NCI-H1417 (cell line): ENCODE measurements around the gene KDELR3.
A peak's percentile ranks its signal among the peaks of the same experiment; 100 is the strongest.

Experiments
- DNase-seq, 3 experiments: peaks; one replicate each; lab custom pipeline; 2025; lab: John Stamatoyannopoulos, UW

The KDELR3 gene

GRCh38 chr22:38437416-38437815, 30.5 kb upstream of the KDELR3 start:
- DNase-seq, result no peak

GRCh38 chr22:38440747-38441350, 27.0 kb upstream of the KDELR3 start:
- no peak for DNase-seq

GRCh38 chr22:38441620-38442287, 26.1 kb upstream of the KDELR3 start:
- no peak for DNase-seq

DNA sequence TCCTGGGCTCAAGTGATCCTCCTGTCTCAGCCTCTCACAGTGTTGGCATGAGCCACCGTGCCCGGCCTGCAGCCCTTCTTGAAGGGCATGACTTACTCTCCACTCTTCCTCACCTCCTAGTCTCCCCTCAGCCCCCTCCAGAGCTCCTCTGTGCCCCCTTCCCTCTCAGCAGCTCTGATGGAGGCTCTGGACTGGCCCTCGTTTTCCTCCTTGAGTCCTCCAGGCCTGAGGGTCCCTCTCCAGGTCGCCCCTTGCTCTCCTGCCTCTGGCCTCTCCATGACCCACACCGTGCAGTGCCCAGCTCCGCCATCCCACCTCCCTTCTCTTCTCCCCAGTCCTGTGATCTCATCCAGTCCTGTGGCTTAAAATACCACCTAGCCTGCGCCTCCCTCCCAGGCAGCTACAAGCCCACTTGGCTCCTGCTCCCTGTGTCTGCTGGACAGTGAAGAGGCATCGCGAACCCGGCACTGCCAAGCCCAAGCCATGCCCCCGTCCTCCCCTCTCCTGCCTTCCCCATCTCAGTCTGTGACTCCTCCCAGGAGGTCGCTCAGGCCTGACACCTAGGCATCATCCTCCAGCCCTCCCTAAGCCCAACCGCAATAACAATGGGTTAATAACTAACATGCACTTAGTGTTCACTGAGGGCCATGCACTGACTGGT, 24.8 kb upstream of the KDELR3 start:
- DNase-seq, result no peak

GRCh38 chr22:38443628-38444521, 24.0 kb upstream of the KDELR3 start:
- DNase-seq, result no peak

DNA sequence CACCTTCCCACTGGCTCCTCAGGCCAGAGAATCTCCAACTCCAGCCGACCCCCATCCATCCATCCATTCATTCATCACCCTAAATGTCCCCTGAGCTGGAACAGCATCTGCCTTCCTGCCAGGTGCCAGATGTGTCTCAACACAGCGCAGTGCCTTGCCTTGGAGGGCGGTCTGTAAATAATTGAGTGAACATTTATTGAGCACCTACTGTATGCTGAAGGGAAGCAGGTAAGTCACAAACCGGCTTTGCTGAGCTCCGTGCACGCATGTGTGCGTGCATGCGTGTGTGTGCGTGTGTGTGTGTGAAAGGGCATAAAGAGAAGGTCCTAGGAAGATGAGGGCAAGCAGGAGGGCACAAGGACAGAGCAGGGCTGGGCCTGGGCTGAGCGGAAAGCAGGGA, 23.1 kb upstream of the KDELR3 start:
- DNase-seq, result no peak

DNA sequence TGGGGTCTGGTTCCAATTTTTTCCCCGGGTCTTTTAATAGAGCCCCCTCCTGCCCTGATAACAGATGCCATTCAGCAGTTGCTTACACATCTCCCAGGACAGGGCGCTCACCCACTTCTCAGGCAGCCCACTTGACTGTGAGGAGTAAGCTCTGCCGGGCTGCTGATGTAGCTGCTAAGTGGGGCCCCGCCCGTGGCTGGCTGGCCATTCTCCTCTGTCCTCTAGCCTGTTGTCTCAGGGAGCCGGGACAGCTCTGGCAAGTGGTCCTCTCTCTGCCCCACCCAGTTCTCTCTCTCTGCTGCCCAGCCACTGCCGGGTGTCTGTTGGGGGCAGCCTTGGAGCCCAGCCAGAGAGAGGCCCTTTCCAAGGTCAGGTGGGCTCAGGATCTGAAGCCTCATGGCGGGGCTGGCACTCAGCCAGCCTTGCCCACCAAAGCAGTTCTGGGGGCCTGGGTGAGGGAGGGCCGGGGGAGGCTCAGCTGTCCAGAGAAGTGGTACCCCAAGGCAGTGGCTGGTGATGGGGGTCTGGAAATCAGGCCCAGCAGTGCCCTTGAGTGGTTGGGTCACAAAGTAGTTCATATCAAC, 21.8 kb upstream of the KDELR3 start:
- DNase-seq, result no peak

DNA sequence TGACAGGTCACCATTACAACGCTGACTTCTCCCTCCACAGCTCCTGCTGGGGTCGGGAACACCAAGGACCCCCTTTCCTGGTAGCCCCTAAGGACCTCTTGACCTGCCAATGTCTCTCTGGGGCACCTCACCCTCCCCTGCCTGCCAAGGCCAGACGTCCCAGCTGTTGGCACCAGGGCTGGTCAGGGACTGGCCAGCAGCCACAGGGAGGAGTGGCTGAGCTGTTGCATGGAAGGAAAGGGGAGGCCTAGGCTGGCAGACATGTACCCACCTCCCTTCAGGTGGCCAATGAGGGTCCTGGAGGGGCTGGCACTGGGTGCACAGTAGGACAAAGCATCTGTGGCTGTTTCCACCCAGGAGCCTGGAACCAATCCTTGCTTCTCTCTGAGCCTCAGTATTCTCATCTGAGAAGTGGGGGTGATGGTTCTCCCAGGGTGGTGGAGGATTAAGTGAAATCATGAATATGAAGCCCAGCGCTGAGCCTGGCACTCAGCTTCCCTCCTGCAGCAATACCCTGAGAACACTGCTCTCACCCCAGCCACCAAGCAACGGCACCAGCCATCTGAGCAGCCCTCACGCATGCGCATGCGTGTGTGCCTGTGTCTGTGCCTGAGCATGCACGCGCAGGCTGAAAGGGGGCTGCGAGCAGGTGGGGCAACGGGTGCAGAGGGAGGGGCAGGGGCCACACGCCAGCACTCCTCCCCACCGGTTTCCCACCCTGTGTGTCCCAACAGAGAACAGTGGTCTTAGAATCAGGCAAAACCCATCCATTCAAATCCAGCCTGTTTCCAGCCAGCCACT, 18.8 kb upstream of the KDELR3 start:
- DNase-seq, result no peak

DNA sequence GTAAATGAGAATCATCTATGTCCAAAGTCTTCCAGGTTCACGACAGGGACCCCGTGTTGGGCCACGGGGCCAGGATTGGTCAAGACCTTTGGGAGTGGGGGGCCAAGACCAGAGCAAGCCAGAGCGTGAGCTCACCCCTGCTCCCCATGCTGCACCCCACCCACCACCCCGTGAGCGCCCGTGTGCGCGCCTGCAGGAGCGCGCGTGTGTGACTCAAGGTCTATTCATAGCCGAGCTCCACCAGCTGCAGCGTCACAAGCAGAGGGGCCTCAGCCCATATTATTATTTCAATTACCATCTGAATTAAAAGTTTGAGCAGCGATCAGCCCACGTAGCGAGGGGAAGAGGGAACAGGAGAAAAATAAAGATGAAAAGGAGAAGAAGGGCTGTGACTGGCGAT, 18.1 kb upstream of the KDELR3 start:
- DNase-seq, result no peak

DNA sequence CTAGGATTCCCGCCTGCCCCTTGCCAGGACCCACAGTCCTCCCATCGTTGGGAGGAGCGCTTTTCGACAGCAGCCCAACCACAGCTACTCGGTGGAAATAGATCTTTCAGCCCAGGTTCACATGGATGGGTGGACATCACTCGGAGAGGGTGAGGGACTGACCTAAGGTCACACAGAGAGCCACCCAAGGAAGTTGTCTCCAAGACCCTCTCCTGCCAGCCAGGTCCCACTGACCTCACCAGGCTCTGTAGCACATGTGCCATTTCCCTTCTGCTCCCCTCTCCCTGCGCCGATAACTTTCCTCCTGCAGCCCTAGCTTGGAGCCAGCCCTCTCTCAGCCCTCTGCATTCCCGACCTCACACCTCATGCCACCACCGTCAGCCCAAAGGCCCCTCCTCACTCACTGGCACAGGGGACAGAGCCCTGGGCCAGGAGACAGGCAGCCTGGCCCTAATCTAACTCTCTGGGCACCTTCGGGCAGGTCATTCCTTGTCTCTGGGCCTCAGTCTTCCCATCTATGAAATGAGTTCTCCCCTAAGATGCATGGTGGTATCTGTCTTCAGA, 17.6 kb upstream of the KDELR3 start:
- no peak for DNase-seq

DNA sequence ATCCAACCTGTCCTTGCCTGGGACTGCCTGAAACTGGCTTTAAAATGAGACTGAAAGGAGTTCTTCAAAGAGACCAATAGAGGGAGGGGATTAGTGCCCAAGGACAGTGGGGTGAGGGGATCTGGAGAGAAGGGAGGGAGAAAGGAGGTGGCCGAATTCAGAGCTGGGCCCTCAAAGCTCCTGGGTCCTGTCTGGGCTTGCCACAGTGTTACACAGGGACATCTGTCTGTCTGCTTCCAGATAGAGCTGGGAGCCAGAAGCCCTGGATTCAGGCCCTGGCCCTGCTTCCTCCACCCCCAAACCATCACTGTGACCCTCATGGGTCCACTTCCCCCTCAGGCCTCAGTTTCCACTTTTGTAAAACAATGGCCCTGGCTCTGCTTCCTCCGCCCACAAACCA, 16.5 kb upstream of the KDELR3 start:
- DNase-seq, result no peak

GRCh38 chr22:38451864-38452263, 16.0 kb upstream of the KDELR3 start:
- DNase-seq, result no peak

DNA sequence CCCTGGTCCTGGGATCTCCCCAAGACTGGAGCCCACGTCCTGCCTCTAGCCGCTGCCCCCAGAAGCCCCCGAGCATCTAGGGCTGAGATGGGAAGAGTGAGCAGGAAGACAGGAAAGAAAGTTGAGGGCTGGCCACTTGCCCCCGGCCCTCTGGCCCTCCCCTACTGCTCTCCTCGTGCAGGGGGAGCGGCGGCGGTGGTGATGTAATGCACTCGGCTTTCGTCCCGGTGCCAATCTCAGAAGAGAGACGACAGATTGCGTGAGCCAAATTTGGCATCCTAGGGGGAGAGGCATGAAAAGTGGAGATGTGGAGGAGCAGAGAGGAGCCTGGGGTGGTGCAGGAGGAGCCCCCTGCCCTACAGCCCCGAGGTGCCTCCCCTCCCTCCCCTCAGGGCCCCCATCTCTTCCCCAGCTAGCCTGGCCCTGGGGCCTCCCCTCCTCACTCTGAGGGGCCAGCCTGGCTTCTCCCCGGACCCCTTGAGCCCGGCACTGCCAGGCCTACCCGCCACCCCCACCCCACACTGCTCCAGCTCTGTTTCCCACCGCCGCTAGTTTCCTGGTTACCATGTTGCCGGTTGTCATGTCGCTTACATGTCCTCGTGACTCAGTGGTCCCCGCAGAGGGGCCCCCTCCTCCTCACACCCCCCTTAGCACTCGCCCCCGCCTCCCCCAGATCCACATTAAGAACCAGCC, 15.4 kb upstream of the KDELR3 start:
- DNase-seq, result no peak

DNA sequence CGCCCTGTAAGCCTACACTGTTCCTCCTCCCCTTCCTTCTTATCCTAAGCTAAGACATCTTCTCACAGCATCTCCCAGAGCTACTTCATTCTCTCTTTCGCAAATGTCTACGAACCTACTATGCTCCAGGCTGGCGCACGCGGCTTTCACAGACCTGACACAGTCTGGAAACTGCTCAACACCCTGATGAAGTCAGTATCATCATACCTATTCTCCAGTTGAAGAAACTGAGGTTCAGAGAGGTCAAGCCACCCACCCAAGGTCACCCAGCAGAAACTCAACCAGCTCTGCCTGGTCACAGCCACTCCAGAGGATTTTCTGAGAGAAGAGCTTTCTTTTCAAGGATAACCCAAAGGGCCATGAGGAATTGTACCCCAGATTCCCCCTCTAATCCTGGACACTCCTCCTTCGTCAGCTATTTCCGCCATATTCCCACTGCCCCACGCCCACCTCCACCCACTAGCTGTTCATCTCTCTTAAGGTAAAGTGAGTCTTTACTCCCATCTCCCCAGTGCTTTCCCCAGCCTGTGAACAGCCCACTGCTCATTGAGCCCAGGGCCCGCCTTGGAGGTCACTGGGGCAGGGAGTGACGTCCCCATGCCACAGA, 14.7 kb upstream of the KDELR3 start:
- DNase-seq, result no peak

- no peak for DNase-seq
These were observed 13.9 kb upstream of the KDELR3 start for GRCh38 chr22:38453996-38454352.

GRCh38 chr22:38454353-38455075, 13.4 kb upstream of the KDELR3 start:
- peak in 2 of 3 experiments; percentile 7 to 9 for DNase-seq

DNA sequence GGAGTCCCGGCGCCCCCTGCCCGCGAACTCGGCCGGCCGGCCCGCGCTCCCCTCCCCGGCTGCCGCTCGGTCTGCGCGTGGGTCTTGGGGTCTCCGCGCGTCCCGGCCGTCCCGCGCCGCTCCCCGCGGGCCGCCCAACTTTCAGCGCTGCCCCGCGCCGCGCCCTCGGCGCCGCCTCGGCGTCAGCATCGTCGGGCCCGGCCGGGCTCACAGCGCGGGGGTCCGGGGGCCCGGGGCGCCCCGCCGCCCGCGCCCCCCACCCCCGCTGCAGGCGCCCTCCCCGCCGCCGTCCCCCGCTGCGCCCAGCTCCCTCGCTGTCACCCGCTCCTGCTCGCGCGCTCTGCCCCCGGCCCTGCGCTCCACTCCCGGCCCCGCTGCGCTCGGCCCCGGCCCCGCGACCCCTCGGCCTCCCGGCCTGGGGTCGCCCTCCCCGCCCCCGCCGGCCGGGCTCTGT, 12.8 kb upstream of the KDELR3 start, which contains the start of gene KCNJ4:
TSS of gene KCNJ4 (minus strand) at position 124 of the 454 bp plus-strand sequence. CDS start 27,067 bp downstream, outside the sequence.
- DNase-seq, result no peak

- peak; percentile 7 to 41 (median 35) for DNase-seq
These were observed 12.2 kb upstream of the KDELR3 start for GRCh38 chr22:38455530-38456271.
